Keratinocyte (primary cell): ENCODE measurements around the gene B3GALT4. TPM values are rescaled to one million over a fixed set of nuclear protein-coding genes. Genes with fewer than 3 reads are reported as not detected.
A peak's percentile ranks its signal among the peaks of the same experiment; 100 is the strongest.

ENCODE experiments used
- DNase-seq: peaks from one replicate; pipeline ENCODE4 v3.0.0-alpha.2; 2011; ENCODE audit warnings: low read depth, missing footprints, low spot score
- FAIRE-seq: peaks from 2 replicates; lab custom pipeline; 2011; peaks lifted over from hg19 to GRCh38; lab: Jason Lieb, UNC
- H2AFZ ChIP-seq: 2 replicates; pipeline ENCODE4 v1.6.0; 2012; ENCODE audit warnings: low read length, control low read depth, inconsistent platforms; ENCODE audit not compliant: control insufficient read depth
- H3K27ac ChIP-seq: 2 replicates; pipeline ENCODE4 v1.5.1; 2011; ENCODE audit warnings: low read length; ENCODE audit not compliant: control insufficient read depth, insufficient read depth
- H3K27me3 ChIP-seq: 3 replicates; pipeline ENCODE4 v1.6.0; 2011; ENCODE audit warnings: low read length; ENCODE audit not compliant: control insufficient read depth, insufficient read depth; ENCODE audit errors: extremely low read depth
- H3K36me3 ChIP-seq, 2 experiments: 2 replicates in 1 of 2; 3 replicates in 1 of 2; pipeline ENCODE4 v1.5.1; 2011; ENCODE audit warnings: low read length in 2 of 2, mild to moderate bottlenecking in 1 of 2; ENCODE audit not compliant: control insufficient read depth in 2 of 2, insufficient read depth in 2 of 2; ENCODE audit errors: extremely low read depth in 1 of 2
- H3K4me1 ChIP-seq: 3 replicates; pipeline ENCODE4 v1.5.1; 2011; ENCODE audit warnings: low read length; ENCODE audit not compliant: control insufficient read depth, insufficient read depth; ENCODE audit errors: extremely low read depth
- H3K4me2 ChIP-seq: 3 replicates; pipeline ENCODE4 v1.6.0; 2011; ENCODE audit warnings: low read depth, low read length; ENCODE audit not compliant: control insufficient read depth, insufficient read depth; ENCODE audit errors: extremely low read depth
- H3K4me3 ChIP-seq, 3 experiments: fragments of 200-600 bp in 1 of 3; sonication (generic) in 1 of 3; 2 replicates in 2 of 3; 3 replicates in 1 of 3; pipeline ENCODE4 v1.5.1; 2011 to 2016; ENCODE audit warnings: low read length in 3 of 3, mild to moderate bottlenecking in 3 of 3, control low read depth in 2 of 3, inconsistent platforms in 1 of 3, low read depth in 1 of 3, mixed read lengths in 1 of 3, mixed run types in 1 of 3, moderate library complexity in 1 of 3; ENCODE audit not compliant: control insufficient read depth in 2 of 3, insufficient read depth in 2 of 3; ENCODE audit errors: extremely low read depth in 1 of 3
- H3K79me2 ChIP-seq: 2 replicates; pipeline ENCODE4 v1.6.0; 2012; ENCODE audit warnings: low read length; ENCODE audit not compliant: control insufficient read depth, insufficient read depth
- H3K9ac ChIP-seq: 3 replicates; pipeline ENCODE4 v1.6.0; 2011; ENCODE audit warnings: low read length; ENCODE audit not compliant: control insufficient read depth, insufficient read depth; ENCODE audit errors: extremely low read depth
- H3K9me1 ChIP-seq: 3 replicates; pipeline ENCODE4 v1.6.0; 2011; ENCODE audit warnings: low read length; ENCODE audit not compliant: control insufficient read depth, insufficient read depth; ENCODE audit errors: extremely low read depth
- H3K9me3 ChIP-seq: 2 replicates; pipeline ENCODE4 v1.5.1; 2012; ENCODE audit warnings: low read depth, low read length; ENCODE audit not compliant: control insufficient read depth
- H4K20me1 ChIP-seq: 3 replicates; pipeline ENCODE4 v1.6.0; 2011; ENCODE audit warnings: low read length; ENCODE audit not compliant: control insufficient read depth, insufficient read depth; ENCODE audit errors: extremely low read depth
- EZH2 ChIP-seq: IDR thresholded peaks from one replicate; pipeline ENCODE4 v1.6.1; 2012; ENCODE audit warnings: inconsistent platforms, mild to moderate bottlenecking, low read length, moderate library complexity
- dilution Hi-C: fragments of 300-500 bp; cut with MboI; formaldehyde crosslinking; loops from one replicate; pipeline ENCODE4 v1.7.0; 2020; ENCODE audit warnings: low sequenced_read_pairs; ENCODE audit not compliant: extremely low pct_ligation_motif_present
- polyA plus RNA-seq, 5 experiments: library from polyadenylated mRNA; depleted of rRNA in 3 of 5; stranded (reverse) in 3 of 5; stranded (forward) in 1 of 5; unstranded in 1 of 5; fragments of >200 nt; gene quantifications; 1 replicate in 1 of 5; 2 replicates in 3 of 5; 3 replicates in 1 of 5; pipeline versions ENCODE4 v1.2.1 to v1.2.3, GENCODE V29; 2011 to 2012; ENCODE audit warnings: missing spikeins in 2 of 5, low read depth in 1 of 5, low replicate concordance in 1 of 5
- TF ChIP-seq, protein P1 (sequence below), 3 experiments: IDR thresholded peaks in 1 of 3; conservative IDR thresholded peaks in 1 of 3; optimal IDR thresholded peaks in 1 of 3; 2 replicates in 2 of 3; 3 replicates in 1 of 3; pipeline versions ENCODE3 to v1.5.1; 2011; ENCODE audit warnings: low read length in 3 of 3, mild to moderate bottlenecking in 3 of 3, moderate library complexity in 2 of 3, control low read depth in 1 of 3, inconsistent platforms in 1 of 3; ENCODE audit not compliant: insufficient read depth in 2 of 3; ENCODE audit errors: extremely low read depth in 1 of 3

B3GALT4 gene
- polyA plus RNA-seq, 1 donor (not counting 4 experiments of a cell fraction or from before 2014, with no cell fraction given) = 0.31 TPM

DNA sequence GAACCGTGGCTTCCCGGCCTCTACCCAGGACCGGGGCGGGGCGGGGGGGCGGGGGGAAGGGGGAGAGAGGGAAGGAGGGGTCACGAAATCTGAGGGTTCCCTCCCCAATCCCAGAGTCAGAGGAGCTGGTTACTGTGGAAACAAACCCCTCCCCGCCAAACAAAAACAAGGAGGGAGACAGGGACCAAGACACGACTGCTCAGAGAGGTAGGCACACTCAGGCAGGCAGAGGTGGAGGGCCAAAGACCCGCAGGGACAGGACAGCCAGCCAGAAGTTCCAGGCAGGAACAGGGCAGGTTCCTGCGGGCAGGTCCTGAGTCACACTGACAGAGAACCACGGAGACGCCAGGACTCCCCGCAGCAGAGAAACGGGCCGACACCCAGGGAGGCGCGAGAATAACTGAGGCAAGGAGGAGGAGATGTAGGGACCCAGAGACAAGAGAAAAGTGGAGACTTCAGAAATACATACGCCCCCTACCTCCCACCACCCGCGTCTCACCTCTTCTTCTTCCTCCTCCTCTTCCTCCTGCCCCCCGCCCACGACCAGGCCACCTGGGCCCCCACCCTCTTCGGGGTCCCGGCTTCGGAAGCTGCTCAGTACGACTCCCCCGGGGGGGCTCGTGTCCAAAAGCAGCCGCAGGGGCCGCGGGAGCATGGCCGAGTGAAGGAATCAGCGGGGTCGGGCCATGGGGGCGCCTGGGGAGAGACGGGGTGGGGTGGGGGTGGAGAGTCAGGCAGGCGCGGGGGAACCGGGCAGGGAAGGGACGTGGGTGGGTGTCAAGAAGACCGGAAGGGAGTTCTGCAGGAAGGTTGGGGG, 21.2 kb downstream of the B3GALT4 start:
- no peak for DNase-seq
- H3K27me3 ChIP-seq = no peaks in the 10 kb centered on the region
- peak overlapping the region; percentile 89 for H3K27ac ChIP-seq
- no peaks in the 10 kb centered on the region for H3K9me1 ChIP-seq
- peak overlapping the region; percentile 88 for H3K9ac ChIP-seq
- peak overlapping the region; percentile 89 for H3K4me2 ChIP-seq
- H2AFZ ChIP-seq = peak overlapping the region; percentile 70
- no peaks in the 10 kb centered on the region for H4K20me1 ChIP-seq
- no peaks in the 10 kb centered on the region for H3K9me3 ChIP-seq
- peaks cover 18% of the 10 kb centered on the region for H3K79me2 ChIP-seq
- H3K4me3 ChIP-seq = peak overlapping the region; percentile 70 to 93 (median 91)
- no peak for TF ChIP-seq EZH2
- TF ChIP-seq, protein P1, sequence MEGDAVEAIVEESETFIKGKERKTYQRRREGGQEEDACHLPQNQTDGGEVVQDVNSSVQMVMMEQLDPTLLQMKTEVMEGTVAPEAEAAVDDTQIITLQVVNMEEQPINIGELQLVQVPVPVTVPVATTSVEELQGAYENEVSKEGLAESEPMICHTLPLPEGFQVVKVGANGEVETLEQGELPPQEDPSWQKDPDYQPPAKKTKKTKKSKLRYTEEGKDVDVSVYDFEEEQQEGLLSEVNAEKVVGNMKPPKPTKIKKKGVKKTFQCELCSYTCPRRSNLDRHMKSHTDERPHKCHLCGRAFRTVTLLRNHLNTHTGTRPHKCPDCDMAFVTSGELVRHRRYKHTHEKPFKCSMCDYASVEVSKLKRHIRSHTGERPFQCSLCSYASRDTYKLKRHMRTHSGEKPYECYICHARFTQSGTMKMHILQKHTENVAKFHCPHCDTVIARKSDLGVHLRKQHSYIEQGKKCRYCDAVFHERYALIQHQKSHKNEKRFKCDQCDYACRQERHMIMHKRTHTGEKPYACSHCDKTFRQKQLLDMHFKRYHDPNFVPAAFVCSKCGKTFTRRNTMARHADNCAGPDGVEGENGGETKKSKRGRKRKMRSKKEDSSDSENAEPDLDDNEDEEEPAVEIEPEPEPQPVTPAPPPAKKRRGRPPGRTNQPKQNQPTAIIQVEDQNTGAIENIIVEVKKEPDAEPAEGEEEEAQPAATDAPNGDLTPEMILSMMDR (optimal IDR thresholded peaks at IDR 0.05 in 1 of 3, IDR thresholded peaks at IDR 0.05 in 1 of 3, conservative IDR thresholded peaks at IDR 0.05 in 1 of 3; ENCODE audit: extremely low read depth in 1 of 3, insufficient read depth in 2 of 3, low read length in 3 of 3) = no peak
- dilution Hi-C loops = no loop called here
- H3K4me1 ChIP-seq = peaks cover 14% of the 10 kb centered on the region
- peak; percentile 20 for FAIRE-seq
- H3K36me3 ChIP-seq = peaks cover 18 to 22% of the 10 kb centered on the region in 2 experiments

DNA sequence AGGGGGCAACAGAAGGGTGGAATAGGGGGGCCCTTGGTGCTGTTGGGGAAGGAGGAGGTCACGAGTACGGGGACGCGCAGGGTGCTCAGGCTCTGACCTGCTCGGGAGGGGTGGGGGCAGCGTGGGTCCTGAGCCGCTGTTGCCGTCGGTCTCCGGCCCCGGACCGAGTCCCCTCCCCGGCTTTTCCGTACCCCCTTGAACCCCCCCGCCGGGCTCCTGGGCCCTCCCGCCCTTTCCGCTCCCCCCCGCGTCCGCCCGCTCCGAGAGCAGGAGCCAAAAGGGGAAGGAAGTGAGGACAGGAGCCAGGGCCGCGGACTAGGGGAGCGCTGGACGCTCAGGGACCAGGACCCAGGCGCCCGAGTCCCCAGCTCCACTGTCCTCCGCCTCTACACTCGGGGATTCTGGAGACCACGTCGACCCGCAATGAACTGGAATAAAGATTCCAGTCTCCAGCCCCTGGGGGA, 21.9 kb downstream of the B3GALT4 start, which contains the start of gene RGL2:
Gene RGL2 (minus strand): TSS at position 170 of the 464 bp plus-strand sequence. CDS start 332 bp downstream, outside the sequence.
- Histone ChIP-seq H2AFZ (peak within 1 kb of the TSS; percentile 70), H3K36me3 (peaks cover 15 to 23% of the 10 kb centered on the region in 2 experiments), H3K4me2 (peak within 1 kb of the TSS; percentile 89), H3K9ac (peak within 1 kb of the TSS; percentile 88), H3K4me3 (peak within 1 kb of the TSS; percentile 70 to 93 (median 91)), H3K9me3 (no peaks in the 10 kb centered on the region), H3K27ac (peak within 1 kb of the TSS; percentile 89), H3K27me3 (no peaks in the 10 kb centered on the region), H3K9me1 (no peaks in the 10 kb centered on the region), H4K20me1 (no peaks in the 10 kb centered on the region), H3K4me1 (peaks cover 14% of the 10 kb centered on the region), H3K79me2 (peaks cover 20% of the 10 kb centered on the region)
- no peak for FAIRE-seq
- no peak for TF ChIP-seq EZH2
- TF ChIP-seq, protein P1 (optimal IDR thresholded peaks at IDR 0.05 in 1 of 3, IDR thresholded peaks at IDR 0.05 in 1 of 3, conservative IDR thresholded peaks at IDR 0.05 in 1 of 3; ENCODE audit: extremely low read depth in 1 of 3, insufficient read depth in 2 of 3, low read length in 3 of 3) = no peak
- dilution Hi-C loops = no loop called here
- DNase-seq = no peak
